Naive thymus-derived CD4-positive, alpha-beta T cell (primary cell): Measurements from ENCODE around the gene C6orf89. TPM values are rescaled to one million over a fixed set of nuclear protein-coding genes. Genes with fewer than 3 reads are reported as not detected.

Experiments
- ATAC-seq: fragments of 150-1000 bp; cut with Tn5 transposase; 2 replicates; pipeline ENCODE4 v1.10.0; 2021; ENCODE audit warnings: mild to moderate bottlenecking, moderate library complexity
- CTCF ChIA-PET: fragments of 350-600 bp; sonication (Branson Sonifier 250); formaldehyde crosslinking; loops from one replicate; lab custom pipeline; 2021; ENCODE audit warnings: antibody characterized with exemption; lab: Charles Lee
- POLR2A ChIA-PET: fragments of 350-600 bp; sonication (Branson Sonifier 250); formaldehyde crosslinking; loops from one replicate; lab custom pipeline; 2021; ENCODE audit warnings: antibody characterized with exemption, inconsistent platforms; lab: Charles Lee
- DNase-seq, 9 donors: peaks; one replicate each; pipeline versions ENCODE4 v3.0.0 to v3.0.0-alpha.2; 2020 to 2022; ENCODE audit warnings: mixed read lengths in 1 of 9
- H3K27ac ChIP-seq: one replicate; pipeline ENCODE4 v1.7.0; 2013; ENCODE audit warnings: mild to moderate bottlenecking, low read depth, low read length, moderate library complexity
- H3K27me3 ChIP-seq, 2 donors: one replicate each; pipeline ENCODE4 v1.7.0; 2013; ENCODE audit warnings: low read length in 2 of 2, mild to moderate bottlenecking in 2 of 2, moderate library complexity in 2 of 2; ENCODE audit not compliant: control insufficient read depth in 2 of 2, insufficient read depth in 2 of 2
- H3K36me3 ChIP-seq, 3 experiments: 1 replicate in 2 of 3; 2 replicates in 1 of 3; pipeline ENCODE4 v1.7.0; 2013; ENCODE audit warnings: low read length in 3 of 3, mild to moderate bottlenecking in 3 of 3, moderate library complexity in 1 of 3; ENCODE audit not compliant: insufficient read depth in 3 of 3, control insufficient read depth in 2 of 3
- H3K4me1 ChIP-seq, 2 donors: one replicate each; pipeline ENCODE4 v1.7.0; 2013; ENCODE audit warnings: low read length in 2 of 2, mild to moderate bottlenecking in 2 of 2, moderate library complexity in 1 of 2; ENCODE audit not compliant: control insufficient read depth in 2 of 2, insufficient read depth in 2 of 2
- H3K4me3 ChIP-seq: 2 replicates; pipeline ENCODE4 v1.7.0; 2013; ENCODE audit warnings: mild to moderate bottlenecking, low read length
- H3K9me3 ChIP-seq, 3 experiments: 1 replicate in 2 of 3; 2 replicates in 1 of 3; pipeline ENCODE4 v1.7.0; 2013; ENCODE audit warnings: low read length in 3 of 3; ENCODE audit not compliant: control insufficient read depth in 2 of 3
- H3K27ac Mint-ChIP-seq, 9 donors: one replicate each; pipeline ENCODE4 v1.8.0; 2020 to 2022; ENCODE audit warnings: mixed read lengths in 9 of 9, mild to moderate bottlenecking in 8 of 9, moderate library complexity in 5 of 9, inconsistent platforms in 2 of 9
- H3K27me3 Mint-ChIP-seq, 5 donors: one replicate each; pipeline ENCODE4 v1.8.0; 2021 to 2022; ENCODE audit warnings: mixed read lengths in 5 of 5, mild to moderate bottlenecking in 1 of 5
- H3K36me3 Mint-ChIP-seq, 5 donors: one replicate each; pipeline ENCODE4 v1.8.0; 2020 to 2022; ENCODE audit warnings: mixed read lengths in 5 of 5, mild to moderate bottlenecking in 3 of 5, inconsistent platforms in 1 of 5
- H3K4me1 Mint-ChIP-seq, 7 donors: one replicate each; pipeline ENCODE4 v1.8.0; 2020 to 2022; ENCODE audit warnings: mixed read lengths in 7 of 7, mild to moderate bottlenecking in 3 of 7, inconsistent platforms in 1 of 7
- H3K4me3 Mint-ChIP-seq, 10 donors: one replicate each; pipeline ENCODE4 v1.8.0; 2020 to 2022; ENCODE audit warnings: mild to moderate bottlenecking in 10 of 10, mixed read lengths in 10 of 10, moderate library complexity in 6 of 10, inconsistent platforms in 2 of 10
- H3K9me3 Mint-ChIP-seq, 11 donors: one replicate each; pipeline ENCODE4 v1.8.0; 2020 to 2022; ENCODE audit warnings: mixed read lengths in 11 of 11, mild to moderate bottlenecking in 4 of 11, inconsistent platforms in 1 of 11, moderate library complexity in 1 of 11
- intact Hi-C, 2 donors: fragments of 100-400 bp; cut with micrococcal nuclease; formaldehyde crosslinking; loops; one replicate each; pipeline ENCODE4 v1.15.1; 2023
- polyA plus RNA-seq, 2 donors: library from polyadenylated mRNA; unstranded; fragments of 300-500 nt; fragmentation: Illumina TruSeq; gene quantifications; one replicate each; pipeline ENCODE4 v1.2.3, GENCODE V29; 2021
- total RNA-seq, 6 experiments: library from RNA in 5 of 6; stranded (reverse) in 5 of 6; gene quantifications; 1 replicate in 5 of 6; 2 replicates in 1 of 6; pipeline ENCODE4 v1.2.3 and lab custom pipeline; 2021 to 2026

C6orf89 gene
- total and polyA plus RNA-seq, 7 experiments from 2014 or later: 34.6 to 48.2 (median 40.4) TPM

GRCh38 chr6:36958775-36959554 is 73.2 kb downstream of the C6orf89 start:
- intact Hi-C loops: no loop called here
- H3K4me3 ChIP-seq: no peak overlapping the region
- no peaks in the 10 kb centered on the region for H3K36me3 ChIP-seq
- no peaks in the 10 kb centered on the region for H3K27me3 ChIP-seq
- H3K27ac ChIP-seq: no peak overlapping the region
- peak overlapping the region in 2 of 9 donors; percentile 33 to 71 for H3K27ac Mint-ChIP-seq
- peaks cover 30 to 41% of the 10 kb centered on the region in 2 donors for H3K4me1 ChIP-seq
- CTCF ChIA-PET: interaction anchor here (0.6 to 0.7 kb wide), 2 partner anchors 18 to 1283 kb away, joined by 3 read pairs; no protein-coding TSS in a partner anchor
- no peaks in the 10 kb centered on the region for H3K9me3 ChIP-seq
- H3K27me3 Mint-ChIP-seq: peaks cover 0 to 6% (median 0%) of the 10 kb centered on the region in 5 donors
- no peaks in the 10 kb centered on the region for H3K36me3 Mint-ChIP-seq
- DNase-seq: no peak
- POLR2A ChIA-PET: no interaction called here
- peaks cover 40 to 69% (median 55%) of the 10 kb centered on the region in 7 donors for H3K4me1 Mint-ChIP-seq
- no peak for ATAC-seq
- no peak overlapping the region for H3K4me3 Mint-ChIP-seq
- no peaks in the 10 kb centered on the region for H3K9me3 Mint-ChIP-seq

GRCh38 chr6:36959555-36960250 is 74.0 kb downstream of the C6orf89 start:
- ChIA-PET POLR2A (no interaction called here), CTCF (no interaction called here)
- Mint-ChIP-seq H3K9me3 (no peaks in the 10 kb centered on the region), H3K4me1 (peaks cover 36 to 68% (median 51%) of the 10 kb centered on the region in 7 donors), H3K27me3 (peaks cover 0 to 6% (median 0%) of the 10 kb centered on the region in 5 donors), H3K27ac (peak overlapping the region in 7 of 9 donors; percentile 2 to 84 (median 68)), H3K4me3 (peak overlapping the region in 1 of 10 donors; percentile 2), H3K36me3 (no peaks in the 10 kb centered on the region)
- no peak overlapping the region for H3K4me3 ChIP-seq
- H3K27me3 ChIP-seq: no peaks in the 10 kb centered on the region
- H3K36me3 ChIP-seq: no peaks in the 10 kb centered on the region
- no peak for DNase-seq
- H3K27ac ChIP-seq: no peak overlapping the region
- intact Hi-C loops: no loop called here
- no peak for ATAC-seq
- peaks cover 28 to 41% of the 10 kb centered on the region in 2 donors for H3K4me1 ChIP-seq
- H3K9me3 ChIP-seq: no peaks in the 10 kb centered on the region

GRCh38 chr6:36961441-36962435 is 76.0 kb downstream of the C6orf89 start:
- H3K4me3 Mint-ChIP-seq: peak overlapping the region in 3 of 10 donors; percentile 16 to 47 (median 32)
- DNase-seq: no peak
- no peaks in the 10 kb centered on the region for H3K36me3 ChIP-seq
- no peaks in the 10 kb centered on the region for H3K9me3 ChIP-seq
- H3K4me1 ChIP-seq: peaks cover 19 to 24% of the 10 kb centered on the region in 2 donors
- no peak for ATAC-seq
- H3K27ac ChIP-seq: no peak overlapping the region
- ChIA-PET POLR2A (no interaction called here), CTCF (interaction anchor here (0.6 kb wide), 1 partner anchor 477 kb away, joined by 5 read pairs; no protein-coding TSS in a partner anchor)
- H3K27ac Mint-ChIP-seq: peak overlapping the region in 8 of 9 donors; percentile 3 to 94 (median 82)
- no peaks in the 10 kb centered on the region for H3K27me3 Mint-ChIP-seq
- H3K27me3 ChIP-seq: no peaks in the 10 kb centered on the region
- intact Hi-C loops: loop anchor here in 1 of 2 donors (2.0 kb wide), 2 partner anchors 23 to 49 kb away; no protein-coding TSS in a partner anchor
- peaks cover 0 to 7% (median 0%) of the 10 kb centered on the region in 5 donors for H3K36me3 Mint-ChIP-seq
- H3K4me1 Mint-ChIP-seq: peaks cover 27 to 63% (median 41%) of the 10 kb centered on the region in 7 donors
- no peak overlapping the region for H3K4me3 ChIP-seq
- no peaks in the 10 kb centered on the region for H3K9me3 Mint-ChIP-seq

- peak overlapping the region; percentile 74 to 96 (median 93) for H3K27ac Mint-ChIP-seq
- Histone ChIP-seq H3K27me3 (no peaks in the 10 kb centered on the region), H3K36me3 (peaks cover 0 to 10% (median 2%) of the 10 kb centered on the region in 3 experiments), H3K4me1 (peaks cover 19 to 24% of the 10 kb centered on the region in 2 donors), H3K27ac (peak overlapping the region; percentile 40), H3K9me3 (no peaks in the 10 kb centered on the region), H3K4me3 (no peak overlapping the region)
- H3K4me3 Mint-ChIP-seq: peak overlapping the region in 9 of 10 donors; percentile 57 to 80 (median 70)
- ChIA-PET CTCF (no interaction called here), POLR2A (no interaction called here)
- H3K36me3 Mint-ChIP-seq: peaks cover 0 to 13% (median 0%) of the 10 kb centered on the region in 5 donors
- H3K9me3 Mint-ChIP-seq: no peaks in the 10 kb centered on the region
- ATAC-seq: peak; percentile 82
- H3K4me1 Mint-ChIP-seq: peaks cover 20 to 55% (median 37%) of the 10 kb centered on the region in 7 donors
- no peaks in the 10 kb centered on the region for H3K27me3 Mint-ChIP-seq
- peak; percentile 69 to 89 (median 81) for DNase-seq
- intact Hi-C loops: loop anchor here (1.0 to 2.0 kb wide), 4 partner anchors 22 to 78 kb away; partner anchors contain the start of genes C6orf89 (in 1 of the 2) and MTCH1 (in 1 of the 2)
Measured at GRCh38 chr6:36962874-36963273, 77.1 kb downstream of the C6orf89 start.

- H3K27ac Mint-ChIP-seq: peak overlapping the region; percentile 74 to 96 (median 93)
- H3K4me1 Mint-ChIP-seq: peaks cover 20 to 55% (median 37%) of the 10 kb centered on the region in 7 donors
- peak in 5 of 9 donors; percentile 37 to 50 (median 44) for DNase-seq
- ChIA-PET POLR2A (interaction anchor here (0.8 to 3.1 kb wide), 3 partner anchors 8 to 358 kb away, joined by 4 to 8 read pairs (median 5); no protein-coding TSS in a partner anchor), CTCF (interaction anchor here (0.9 kb wide), 1 partner anchor 211 kb away, joined by 4 read pairs; no protein-coding TSS in a partner anchor)
- Histone ChIP-seq H3K9me3 (no peaks in the 10 kb centered on the region), H3K4me1 (peaks cover 19 to 24% of the 10 kb centered on the region in 2 donors), H3K27me3 (no peaks in the 10 kb centered on the region), H3K36me3 (peaks cover 4 to 18% (median 10%) of the 10 kb centered on the region in 3 experiments), H3K4me3 (no peak overlapping the region), H3K27ac (peak overlapping the region; percentile 40)
- H3K9me3 Mint-ChIP-seq: no peaks in the 10 kb centered on the region
- no peaks in the 10 kb centered on the region for H3K27me3 Mint-ChIP-seq
- peak overlapping the region; percentile 36 to 73 (median 64) for H3K4me3 Mint-ChIP-seq
- peak; percentile 56 for ATAC-seq
- H3K36me3 Mint-ChIP-seq: peaks cover 0 to 21% (median 5%) of the 10 kb centered on the region in 5 donors
- intact Hi-C loops: loop anchor here (1.0 to 2.0 kb wide), 4 partner anchors 21 to 78 kb away; partner anchors contain the start of genes C6orf89 (in 1 of the 2) and MTCH1 (in 1 of the 2)
Measured at GRCh38 chr6:36963451-36964290, 77.9 kb downstream of the C6orf89 start.
